GM12891 (cell line): ENCODE results near the gene LAMP1.

Experiments
- POLR2A ChIP-seq: IDR thresholded peaks from 2 replicates; pipeline ENCODE4 v1.6.1; 2011; ENCODE audit warnings: low read depth, low read length, control low read depth
- POLR2AphosphoS5 ChIP-seq: IDR thresholded peaks from 2 replicates; pipeline ENCODE4 v1.6.1; 2011; ENCODE audit warnings: low read depth, low read length, control low read depth

- TF ChIP-seq POLR2A (no peak), POLR2AphosphoS5 (no peak)
Measured at GRCh38 chr13:113298043-113298945, 1.3 kb downstream of the LAMP1 start.
